HG02852 (cell line): ENCODE measurements around the gene SDR42E2.
"Not testable (repeated sequence)": the region's sequence is repeated elsewhere in the genome, so short reads cannot be mapped to it uniquely, and the experiment has no call there.

Experiments used
- ATAC-seq: cut with Tn5 transposase; IDR thresholded peaks from one replicate; pipeline ENCODE4 v1.9.1; 2021; ENCODE audit warnings: mild to moderate bottlenecking, moderate library complexity; ENCODE audit not compliant: unreplicated experiment

Gene SDR42E2

GRCh38 chr16:22161999-22162655 is at the start of gene SDR42E2:
TSS of gene SDR42E2 (plus strand) at chr16:22162506. CDS start at chr16:22165583, 3,077 bp downstream.
- no peak for ATAC-seq

- no peak for ATAC-seq
These were observed 46.1 kb upstream of the SDR42E2 start for GRCh38 chr16:22116095-22116700.

GRCh38 chr16:22117609-22118008 is 44.7 kb upstream of the SDR42E2 start:
- no peak for ATAC-seq

GRCh38 chr16:22120440-22120839 is 41.9 kb upstream of the SDR42E2 start:
- no peak for ATAC-seq

- ATAC-seq = no peak
These were observed 40.1 kb upstream of the SDR42E2 start for GRCh38 chr16:22122239-22122638.

GRCh38 chr16:22123146-22123545 is 39.2 kb upstream of the SDR42E2 start:
- no peak for ATAC-seq

- no peak for ATAC-seq
These were observed 38.4 kb upstream of the SDR42E2 start for GRCh38 chr16:22123759-22124490.

- no peak for ATAC-seq
These were observed 37.6 kb upstream of the SDR42E2 start for GRCh38 chr16:22124583-22125284.

- ATAC-seq = no peak
These were observed 36.2 kb upstream of the SDR42E2 start for GRCh38 chr16:22126037-22126558.

GRCh38 chr16:22128537-22128936 is 33.8 kb upstream of the SDR42E2 start:
- not testable (repeated sequence) for ATAC-seq

- ATAC-seq = no peak
These were observed 31.8 kb upstream of the SDR42E2 start for GRCh38 chr16:22130528-22130927.

- no peak for ATAC-seq
These were observed 29.5 kb upstream of the SDR42E2 start for GRCh38 chr16:22132801-22133200.

GRCh38 chr16:22138482-22138881 is 23.8 kb upstream of the SDR42E2 start:
- ATAC-seq = no peak

- ATAC-seq = no peak
These were observed 23.3 kb upstream of the SDR42E2 start for GRCh38 chr16:22139008-22139407.

GRCh38 chr16:22139732-22140131 is 22.6 kb upstream of the SDR42E2 start:
- ATAC-seq = no peak

- ATAC-seq = no peak
These were observed 20.5 kb upstream of the SDR42E2 start for GRCh38 chr16:22141767-22142166.

GRCh38 chr16:22144520-22144919 is 17.8 kb upstream of the SDR42E2 start:
- ATAC-seq = no peak

GRCh38 chr16:22147853-22148252 is 14.5 kb upstream of the SDR42E2 start:
- no peak for ATAC-seq

GRCh38 chr16:22151246-22151998 is 10.9 kb upstream of the SDR42E2 start:
- ATAC-seq = no peak

GRCh38 chr16:22152316-22152715 is 10.0 kb upstream of the SDR42E2 start:
- ATAC-seq = no peak
